Prostate gland (tissue), 2 donors: ENCODE measurements around the gene HS3ST3A1.

ENCODE experiments used
- CTCF ChIP-seq, 4 experiments: fragments of 200-600 bp in 2 of 4; fragments of 450-650 bp in 2 of 4; sonication (generic) in 2 of 4; IDR thresholded peaks; 1 replicate in 3 of 4; 2 replicates in 1 of 4; pipeline ENCODE4 v1.5.1; 2016 to 2019; ENCODE audit warnings: antibody characterized with exemption in 4 of 4, mild to moderate bottlenecking in 2 of 4, moderate library complexity in 2 of 4
- POLR2A ChIP-seq: fragments of 450-650 bp; IDR thresholded peaks from one replicate; pipeline ENCODE4 v1.6.1; 2016; ENCODE audit warnings: antibody characterized with exemption, mild to moderate bottlenecking

GRCh38 chr17:13594762-13595598 is 6.7 kb downstream of the HS3ST3A1 start:
- TF ChIP-seq CTCF (IDR thresholded peaks at IDR 0.05) (peak; percentile 66 to 86 (median 72)), POLR2A (no peak)
